Measurements from ENCODE around the gene SYDE2.

Gene SYDE2

GRCh38 chr1:85225624-85226380 lies 25.0 kb upstream of the SYDE2 start:
- no peak overlapping the region for H3K4me3 ChIP-seq (ENCODE audit: low read length)

GRCh38 chr1:85224734-85225623 lies 24.2 kb upstream of the SYDE2 start:
- no peak overlapping the region for H3K27ac ChIP-seq (ENCODE audit: low read length)
- H3K79me2 ChIP-seq (ENCODE audit: low read length), result no peaks in the 10 kb centered on the region
- no peak overlapping the region for H3K4me3 ChIP-seq (ENCODE audit: low read length)
- TF ChIP-seq EZH2phosphoT487 (IDR thresholded peaks at IDR 0.05; ENCODE audit: low read depth) (no peak), CTCF (IDR thresholded peaks at IDR 0.05; ENCODE audit: low read depth, low read length) (no peak)
- no peaks in the 10 kb centered on the region for H3K9me3 ChIP-seq (ENCODE audit: insufficient read depth, low read length)
- no peak overlapping the region for H2AFZ ChIP-seq (ENCODE audit: low read depth, low read length)
- H3K4me1 ChIP-seq (ENCODE audit: low read length), result no peaks in the 10 kb centered on the region
- no peaks in the 10 kb centered on the region for H4K20me1 ChIP-seq (ENCODE audit: insufficient read depth, low read length)
- no peaks in the 10 kb centered on the region for H3K27me3 ChIP-seq (ENCODE audit: low read depth, low read length)
- H3K9ac ChIP-seq (ENCODE audit: low read length), result no peak overlapping the region
- no peaks in the 10 kb centered on the region for H3K36me3 ChIP-seq (replicated peaks; ENCODE audit: low read depth, low read length)
- H3K4me2 ChIP-seq (ENCODE audit: low read length), result no peak overlapping the region

More at GRCh38 chr1:85225624-85226380, 25.0 kb upstream of the SYDE2 start:
- no peaks in the 10 kb centered on the region for H3K9me3 ChIP-seq (ENCODE audit: insufficient read depth, low read length)
- no peak for TF ChIP-seq EZH2phosphoT487 (IDR thresholded peaks at IDR 0.05; ENCODE audit: low read depth)
- TF ChIP-seq CTCF (IDR thresholded peaks at IDR 0.05; ENCODE audit: low read depth, low read length), result no peak
- H3K79me2 ChIP-seq (ENCODE audit: low read length), result no peaks in the 10 kb centered on the region
- no peak overlapping the region for H2AFZ ChIP-seq (ENCODE audit: low read depth, low read length)
- no peaks in the 10 kb centered on the region for H3K27me3 ChIP-seq (ENCODE audit: low read depth, low read length)
- no peaks in the 10 kb centered on the region for H4K20me1 ChIP-seq (ENCODE audit: insufficient read depth, low read length)
- H3K27ac ChIP-seq (ENCODE audit: low read length), result no peak overlapping the region
- no peaks in the 10 kb centered on the region for H3K4me1 ChIP-seq (ENCODE audit: low read length)
- no peak overlapping the region for H3K4me2 ChIP-seq (ENCODE audit: low read length)
- no peaks in the 10 kb centered on the region for H3K36me3 ChIP-seq (replicated peaks; ENCODE audit: low read depth, low read length)
- no peak overlapping the region for H3K9ac ChIP-seq (ENCODE audit: low read length)

- no peak overlapping the region for H3K4me3 ChIP-seq (ENCODE audit: low read length)
- no peak overlapping the region for H3K9ac ChIP-seq (ENCODE audit: low read length)
- TF ChIP-seq CTCF (IDR thresholded peaks at IDR 0.05; ENCODE audit: low read depth, low read length) (no peak), EZH2phosphoT487 (IDR thresholded peaks at IDR 0.05; ENCODE audit: low read depth) (no peak)
- H3K27ac ChIP-seq (ENCODE audit: low read length), result no peak overlapping the region
- no peaks in the 10 kb centered on the region for H3K9me3 ChIP-seq (ENCODE audit: insufficient read depth, low read length)
- no peaks in the 10 kb centered on the region for H3K36me3 ChIP-seq (replicated peaks; ENCODE audit: low read depth, low read length)
- no peaks in the 10 kb centered on the region for H3K79me2 ChIP-seq (ENCODE audit: low read length)
- H3K27me3 ChIP-seq (ENCODE audit: low read depth, low read length), result no peaks in the 10 kb centered on the region
- no peak overlapping the region for H3K4me2 ChIP-seq (ENCODE audit: low read length)
- no peaks in the 10 kb centered on the region for H4K20me1 ChIP-seq (ENCODE audit: insufficient read depth, low read length)
- H3K4me1 ChIP-seq (ENCODE audit: low read length), result no peaks in the 10 kb centered on the region
- H2AFZ ChIP-seq (ENCODE audit: low read depth, low read length), result no peak overlapping the region
Observed at GRCh38 chr1:85224295-85224694, 23.5 kb upstream of the SYDE2 start.

- Histone ChIP-seq H3K27ac (ENCODE audit: low read length) (no peak overlapping the region), H3K4me3 (ENCODE audit: low read length) (no peak overlapping the region), H3K36me3 (replicated peaks; ENCODE audit: low read depth, low read length) (no peaks in the 10 kb centered on the region), H3K4me1 (ENCODE audit: low read length) (no peaks in the 10 kb centered on the region), H4K20me1 (ENCODE audit: insufficient read depth, low read length) (no peaks in the 10 kb centered on the region), H2AFZ (ENCODE audit: low read depth, low read length) (no peak overlapping the region), H3K9me3 (ENCODE audit: insufficient read depth, low read length) (no peaks in the 10 kb centered on the region), H3K79me2 (ENCODE audit: low read length) (no peaks in the 10 kb centered on the region), H3K27me3 (ENCODE audit: low read depth, low read length) (no peaks in the 10 kb centered on the region), H3K4me2 (ENCODE audit: low read length) (no peak overlapping the region), H3K9ac (ENCODE audit: low read length) (no peak overlapping the region)
- TF ChIP-seq EZH2phosphoT487 (IDR thresholded peaks at IDR 0.05; ENCODE audit: low read depth) (no peak), CTCF (IDR thresholded peaks at IDR 0.05; ENCODE audit: low read depth, low read length) (no peak)
Observed at GRCh38 chr1:85223334-85223733, 22.5 kb upstream of the SYDE2 start.
